PC-9 (cell line): ENCODE data around the gene C1orf167.

Experiments
- EZH2 ChIP-seq: fragments of 200-600 bp; sonication (generic); IDR thresholded peaks from 2 replicates; pipeline ENCODE4 v1.8.0; 2017; ENCODE audit warnings: antibody characterized with exemption, low read depth
- TF ChIP-seq, protein P1 (sequence below): fragments of 200-600 bp; sonication (generic); conservative IDR thresholded peaks from 2 replicates; pipeline ENCODE4 v1.6.1; 2017; ENCODE audit warnings: mixed run types, antibody characterized with exemption, mild to moderate bottlenecking, moderate library complexity

DNA sequence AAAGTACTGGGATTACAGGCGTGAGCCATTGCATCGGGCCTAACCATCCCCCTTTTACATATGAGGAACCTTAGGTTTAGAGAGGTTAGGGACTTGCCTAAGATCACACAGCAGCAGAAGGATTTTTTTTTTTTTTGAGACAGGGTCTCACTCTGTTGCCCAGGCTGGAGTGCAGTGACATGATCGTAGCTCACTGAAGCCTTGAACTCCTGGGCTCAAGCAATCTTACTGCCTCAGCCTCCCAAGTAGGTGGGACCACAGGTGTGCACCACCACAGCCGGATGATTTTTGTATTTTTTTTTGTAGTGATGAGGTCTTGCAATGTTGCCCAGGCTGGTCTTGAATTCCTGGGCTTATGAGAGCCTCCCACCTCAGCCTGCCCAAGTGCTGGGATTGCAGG, 2.2 kb upstream of the C1orf167 start:
- TF ChIP-seq, protein P1, sequence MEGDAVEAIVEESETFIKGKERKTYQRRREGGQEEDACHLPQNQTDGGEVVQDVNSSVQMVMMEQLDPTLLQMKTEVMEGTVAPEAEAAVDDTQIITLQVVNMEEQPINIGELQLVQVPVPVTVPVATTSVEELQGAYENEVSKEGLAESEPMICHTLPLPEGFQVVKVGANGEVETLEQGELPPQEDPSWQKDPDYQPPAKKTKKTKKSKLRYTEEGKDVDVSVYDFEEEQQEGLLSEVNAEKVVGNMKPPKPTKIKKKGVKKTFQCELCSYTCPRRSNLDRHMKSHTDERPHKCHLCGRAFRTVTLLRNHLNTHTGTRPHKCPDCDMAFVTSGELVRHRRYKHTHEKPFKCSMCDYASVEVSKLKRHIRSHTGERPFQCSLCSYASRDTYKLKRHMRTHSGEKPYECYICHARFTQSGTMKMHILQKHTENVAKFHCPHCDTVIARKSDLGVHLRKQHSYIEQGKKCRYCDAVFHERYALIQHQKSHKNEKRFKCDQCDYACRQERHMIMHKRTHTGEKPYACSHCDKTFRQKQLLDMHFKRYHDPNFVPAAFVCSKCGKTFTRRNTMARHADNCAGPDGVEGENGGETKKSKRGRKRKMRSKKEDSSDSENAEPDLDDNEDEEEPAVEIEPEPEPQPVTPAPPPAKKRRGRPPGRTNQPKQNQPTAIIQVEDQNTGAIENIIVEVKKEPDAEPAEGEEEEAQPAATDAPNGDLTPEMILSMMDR, result no peak
- TF ChIP-seq EZH2, result no peak
